Hepatocyte (in vitro differentiated cells): Measurements from ENCODE around the gene SUMO3. TPM values are rescaled to one million over a fixed set of nuclear protein-coding genes. Genes with fewer than 3 reads are reported as not detected.

Experiments used
- DNase-seq: peaks from one replicate; pipeline ENCODE4 v3.0.0-alpha.2; 2016; ENCODE audit warnings: low spot score
- H2AFZ ChIP-seq: fragments of 200-600 bp; sonication (generic); 2 replicates; pipeline ENCODE4 v1.6.0; 2016; ENCODE audit warnings: antibody characterized with exemption, mild to moderate bottlenecking
- H3K27ac ChIP-seq: fragments of 200-600 bp; sonication (generic); 2 replicates; pipeline ENCODE4 v1.5.1; 2016; ENCODE audit warnings: mild to moderate bottlenecking
- H3K27me3 ChIP-seq: fragments of 200-600 bp; sonication (generic); 2 replicates; pipeline ENCODE4 v1.6.1; 2016
- H3K36me3 ChIP-seq: fragments of 200-600 bp; sonication (generic); replicated peaks from 2 replicates; pipeline ENCODE4 v1.5.1; 2016; ENCODE audit warnings: low read depth; ENCODE audit not compliant: insufficient read depth
- H3K4me1 ChIP-seq: fragments of 200-600 bp; sonication (generic); 2 replicates; pipeline ENCODE4 v1.5.1; 2016; ENCODE audit warnings: mild to moderate bottlenecking, moderate library complexity; ENCODE audit not compliant: insufficient read depth
- H3K4me2 ChIP-seq: fragments of 200-600 bp; sonication (generic); 2 replicates; pipeline ENCODE4 v1.6.0; 2016
- H3K4me3 ChIP-seq: fragments of 200-600 bp; sonication (generic); 2 replicates; pipeline ENCODE4 v1.5.1; 2016; ENCODE audit warnings: mild to moderate bottlenecking
- H3K79me2 ChIP-seq: fragments of 200-600 bp; sonication (generic); 2 replicates; pipeline ENCODE4 v1.6.0; 2017; ENCODE audit warnings: mild to moderate bottlenecking
- H3K9me2 ChIP-seq: fragments of 200-600 bp; sonication (generic); replicated peaks from 2 replicates; pipeline ENCODE4 v1.6.0; 2017; ENCODE audit warnings: mild to moderate bottlenecking; ENCODE audit not compliant: insufficient read depth
- H3K9me3 ChIP-seq: fragments of 200-600 bp; sonication (generic); 2 replicates; pipeline ENCODE4 v1.5.1; 2016; ENCODE audit warnings: low read depth, mild to moderate bottlenecking
- H4K20me1 ChIP-seq: fragments of 200-600 bp; sonication (generic); 2 replicates; pipeline ENCODE4 v1.6.0; 2016; ENCODE audit warnings: mild to moderate bottlenecking; ENCODE audit not compliant: insufficient read depth, poor library complexity, severe bottlenecking
- CTCF ChIP-seq: fragments of 200-600 bp; sonication (generic); IDR thresholded peaks from 2 replicates; pipeline ENCODE4 v1.5.1; 2016; ENCODE audit warnings: antibody characterized with exemption, mild to moderate bottlenecking; ENCODE audit not compliant: poor library complexity
- EZH2 ChIP-seq: fragments of 200-600 bp; sonication (generic); IDR thresholded peaks from 2 replicates; pipeline ENCODE4 v1.6.1; 2016; ENCODE audit warnings: antibody characterized with exemption, mild to moderate bottlenecking, borderline replicate concordance
- EZH2phosphoT487 ChIP-seq: fragments of 200-600 bp; sonication (generic); IDR thresholded peaks from one replicate; pipeline ENCODE4 v1.6.1; 2018; ENCODE audit warnings: antibody characterized with exemption, mild to moderate bottlenecking, low read depth, moderate library complexity; ENCODE audit not compliant: unreplicated experiment, severe bottlenecking
- WGBS: methylation state at CpG from one replicate; pipeline ENCODE4 v1.1.6; 2016; ENCODE audit warnings: low lambda C conversion rate; ENCODE audit errors: missing lambda C conversion rate; 5-methylcytosine and 5-hydroxymethylcytosine counted together
- polyA plus RNA-seq: library from polyadenylated mRNA; unstranded; fragments of >200 nt; fragmentation: Nextera tagmentation; extraction: Ambion mirVana; gene quantifications from 2 replicates; pipeline ENCODE4 v1.2.1, GENCODE V29; 2016
- total RNA-seq: library from RNA; depleted of rRNA; stranded (reverse); fragments of >200 nt; gene quantifications from 2 replicates; pipeline ENCODE4 v1.2.3, GENCODE V29; 2014

The SUMO3 gene
- total RNA-seq (68.5 and 77.2 TPM in 2 replicates), polyA plus RNA-seq (97.0 and 107 TPM in 2 replicates)

GRCh38 chr21:44817914-44818639, at the start of gene SUMO3:
TSS of gene SUMO3 (minus strand) at chr21:44818062. CDS start at chr21:44817968, 94 bp downstream.
- H3K27me3 ChIP-seq = no peaks in the 10 kb centered on the region
- no peaks in the 10 kb centered on the region for H3K9me3 ChIP-seq
- peak within 1 kb of the TSS; percentile 95 for H3K27ac ChIP-seq
- H3K4me2 ChIP-seq = peak within 1 kb of the TSS; percentile 99
- no peaks in the 10 kb centered on the region for H3K9me2 ChIP-seq
- peak; percentile 94 for DNase-seq
- H4K20me1 ChIP-seq = peaks cover 31% of the 10 kb centered on the region
- peaks cover 8% of the 10 kb centered on the region for H3K4me1 ChIP-seq
- peaks cover 43% of the 10 kb centered on the region for H3K79me2 ChIP-seq
- peak within 1 kb of the TSS; percentile 75 for H3K4me3 ChIP-seq
- WGBS = 6% methylated on average over 78 of the region's 108 CpGs
- H2AFZ ChIP-seq = peak within 1 kb of the TSS; percentile 100
- TF ChIP-seq CTCF (peak; percentile 10), EZH2phosphoT487 (no peak), EZH2 (no peak)
- H3K36me3 ChIP-seq = no peaks in the 10 kb centered on the region

- Histone ChIP-seq H3K4me1 (peaks cover 49% of the 10 kb centered on the region), H2AFZ (no peak overlapping the region), H4K20me1 (peaks cover 91% of the 10 kb centered on the region), H3K4me3 (no peak overlapping the region), H3K79me2 (peaks cover 92% of the 10 kb centered on the region), H3K27me3 (no peaks in the 10 kb centered on the region), H3K27ac (peak overlapping the region; percentile 89), H3K9me2 (no peaks in the 10 kb centered on the region), H3K36me3 (no peaks in the 10 kb centered on the region), H3K9me3 (no peaks in the 10 kb centered on the region), H3K4me2 (no peak overlapping the region)
- WGBS = 95% methylated on average over 15 of the region's 15 CpGs
- TF ChIP-seq EZH2 (no peak), EZH2phosphoT487 (no peak), CTCF (no peak)
- no peak for DNase-seq
Observed at GRCh38 chr21:44867464-44867863, 49.6 kb upstream of the SUMO3 start.

- H3K27me3 ChIP-seq = no peaks in the 10 kb centered on the region
- no peaks in the 10 kb centered on the region for H3K36me3 ChIP-seq
- DNase-seq = peak; percentile 40
- peak overlapping the region; percentile 70 for H3K27ac ChIP-seq
- peaks cover 92% of the 10 kb centered on the region for H3K79me2 ChIP-seq
- no peak overlapping the region for H3K4me3 ChIP-seq
- H4K20me1 ChIP-seq = peaks cover 91% of the 10 kb centered on the region
- TF ChIP-seq CTCF (no peak), EZH2phosphoT487 (no peak), EZH2 (no peak)
- H2AFZ ChIP-seq = no peak overlapping the region
- H3K9me2 ChIP-seq = no peaks in the 10 kb centered on the region
- peaks cover 49% of the 10 kb centered on the region for H3K4me1 ChIP-seq
- 54% methylated on average over 7 of the region's 7 CpGs for WGBS
- H3K9me3 ChIP-seq = no peaks in the 10 kb centered on the region
- peak overlapping the region; percentile 42 for H3K4me2 ChIP-seq
Observed at GRCh38 chr21:44866780-44867179, 48.9 kb upstream of the SUMO3 start.
